ENCODE measurements around the gene PTGR2.
A peak's percentile ranks its signal among the peaks of the same experiment; 100 is the strongest.
"Not testable (repeated sequence)": the region's sequence is repeated elsewhere in the genome, so short reads cannot be mapped to it uniquely, and the experiment has no call there.

DNA sequence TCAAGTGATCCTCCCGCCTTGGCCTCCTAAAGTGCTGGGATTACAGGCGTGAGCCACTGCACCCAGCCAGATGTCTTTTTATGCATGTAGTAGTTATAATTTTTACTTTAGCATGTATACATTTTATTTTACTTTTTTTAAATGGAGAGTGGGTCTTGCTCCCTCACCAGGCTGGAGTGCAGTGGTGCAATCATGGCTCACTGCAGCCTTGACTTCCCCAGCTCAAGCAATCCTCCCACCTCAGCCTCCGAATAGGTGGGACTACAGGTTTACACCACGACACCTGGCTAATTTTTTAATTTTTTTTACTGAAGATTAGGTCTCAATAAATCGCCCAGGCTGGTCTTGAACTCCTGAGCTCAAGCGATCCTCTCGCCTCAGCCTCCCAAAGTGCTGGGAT is 24.4 kb upstream of the PTGR2 start:
- TF ChIP-seq, protein P1, sequence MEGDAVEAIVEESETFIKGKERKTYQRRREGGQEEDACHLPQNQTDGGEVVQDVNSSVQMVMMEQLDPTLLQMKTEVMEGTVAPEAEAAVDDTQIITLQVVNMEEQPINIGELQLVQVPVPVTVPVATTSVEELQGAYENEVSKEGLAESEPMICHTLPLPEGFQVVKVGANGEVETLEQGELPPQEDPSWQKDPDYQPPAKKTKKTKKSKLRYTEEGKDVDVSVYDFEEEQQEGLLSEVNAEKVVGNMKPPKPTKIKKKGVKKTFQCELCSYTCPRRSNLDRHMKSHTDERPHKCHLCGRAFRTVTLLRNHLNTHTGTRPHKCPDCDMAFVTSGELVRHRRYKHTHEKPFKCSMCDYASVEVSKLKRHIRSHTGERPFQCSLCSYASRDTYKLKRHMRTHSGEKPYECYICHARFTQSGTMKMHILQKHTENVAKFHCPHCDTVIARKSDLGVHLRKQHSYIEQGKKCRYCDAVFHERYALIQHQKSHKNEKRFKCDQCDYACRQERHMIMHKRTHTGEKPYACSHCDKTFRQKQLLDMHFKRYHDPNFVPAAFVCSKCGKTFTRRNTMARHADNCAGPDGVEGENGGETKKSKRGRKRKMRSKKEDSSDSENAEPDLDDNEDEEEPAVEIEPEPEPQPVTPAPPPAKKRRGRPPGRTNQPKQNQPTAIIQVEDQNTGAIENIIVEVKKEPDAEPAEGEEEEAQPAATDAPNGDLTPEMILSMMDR (conservative IDR thresholded peaks at IDR 0.05 in 1 of 2, IDR thresholded peaks at IDR 0.05 in 1 of 2; ENCODE audit: low read depth in 1 of 2, low read length in 2 of 2), result peak; percentile 16 to 37
- not testable (repeated sequence) for TF ChIP-seq EZH2 (IDR thresholded peaks at IDR 0.05; ENCODE audit: low read length, missing control alignments)
